GM18520 (cell line): ENCODE data around the gene TMEM143.
A peak's percentile ranks its signal among the peaks of the same experiment; 100 is the strongest.
"Not testable (repeated sequence)": the region's sequence is repeated elsewhere in the genome, so short reads cannot be mapped to it uniquely, and the experiment has no call there.

Experiments used
- ATAC-seq: cut with Tn5 transposase; IDR thresholded peaks from one replicate; pipeline ENCODE4 v1.9.1; 2021; ENCODE audit not compliant: unreplicated experiment

The TMEM143 gene

DNA sequence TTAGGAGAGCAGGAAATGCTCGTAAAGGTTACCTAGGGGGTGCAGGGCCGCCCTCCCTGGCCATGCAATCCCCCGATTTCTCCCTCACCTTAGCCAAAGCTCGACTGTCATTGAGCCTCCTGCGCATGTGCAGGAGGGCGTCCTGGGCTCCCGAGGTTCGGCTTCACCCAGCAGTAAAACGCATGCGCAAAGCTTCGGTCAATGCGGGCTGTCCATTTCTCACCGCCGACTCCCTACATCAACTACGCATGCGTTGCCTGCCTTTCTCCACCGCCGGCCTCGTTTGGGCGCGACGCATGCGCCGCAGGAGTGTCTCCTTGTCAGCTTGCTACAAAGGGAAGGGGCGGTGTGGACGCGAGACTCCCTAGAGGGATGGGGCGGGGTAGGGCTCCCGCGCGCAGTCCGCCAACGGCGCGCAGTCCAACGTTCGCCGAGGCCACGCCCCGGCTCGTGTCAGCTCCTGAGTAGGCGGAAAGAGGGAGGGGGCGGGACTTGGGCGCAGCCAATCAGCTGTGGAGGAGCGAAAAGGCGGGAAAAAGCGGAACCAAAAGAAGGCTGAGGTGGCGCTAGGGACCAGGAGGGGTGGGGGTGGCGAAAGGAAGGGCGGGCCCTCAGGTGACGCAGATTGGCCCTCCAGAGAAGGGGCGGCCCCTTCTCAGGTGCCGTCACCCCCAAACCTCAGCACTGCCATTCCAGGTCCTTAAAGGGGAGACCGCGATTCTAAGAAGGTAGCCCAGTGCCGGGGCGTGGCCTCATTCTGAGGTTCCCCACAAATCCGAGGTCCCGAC, at the start of gene TMEM143, which contains the start of gene SYNGR4:
TMEM143 (minus strand) TSS at position 131 of the 788 bp plus-strand sequence; CDS start at position 111, 20 bp downstream.
SYNGR4 (plus strand) TSS at position 558 of the 788 bp plus-strand sequence. CDS start 1,476 bp downstream, outside the sequence.
- peak; percentile 81 for ATAC-seq

- no peak for ATAC-seq
Measured at GRCh38 chr19:48405850-48406249, 42.1 kb upstream of the TMEM143 start.

GRCh38 chr19:48405010-48405659, 41.4 kb upstream of the TMEM143 start:
- no peak for ATAC-seq

GRCh38 chr19:48403606-48404005, 39.9 kb upstream of the TMEM143 start:
- no peak for ATAC-seq

GRCh38 chr19:48401287-48401686, 37.5 kb upstream of the TMEM143 start:
- no peak for ATAC-seq

- ATAC-seq, result no peak
Measured at GRCh38 chr19:48400018-48400742, 36.4 kb upstream of the TMEM143 start.

DNA sequence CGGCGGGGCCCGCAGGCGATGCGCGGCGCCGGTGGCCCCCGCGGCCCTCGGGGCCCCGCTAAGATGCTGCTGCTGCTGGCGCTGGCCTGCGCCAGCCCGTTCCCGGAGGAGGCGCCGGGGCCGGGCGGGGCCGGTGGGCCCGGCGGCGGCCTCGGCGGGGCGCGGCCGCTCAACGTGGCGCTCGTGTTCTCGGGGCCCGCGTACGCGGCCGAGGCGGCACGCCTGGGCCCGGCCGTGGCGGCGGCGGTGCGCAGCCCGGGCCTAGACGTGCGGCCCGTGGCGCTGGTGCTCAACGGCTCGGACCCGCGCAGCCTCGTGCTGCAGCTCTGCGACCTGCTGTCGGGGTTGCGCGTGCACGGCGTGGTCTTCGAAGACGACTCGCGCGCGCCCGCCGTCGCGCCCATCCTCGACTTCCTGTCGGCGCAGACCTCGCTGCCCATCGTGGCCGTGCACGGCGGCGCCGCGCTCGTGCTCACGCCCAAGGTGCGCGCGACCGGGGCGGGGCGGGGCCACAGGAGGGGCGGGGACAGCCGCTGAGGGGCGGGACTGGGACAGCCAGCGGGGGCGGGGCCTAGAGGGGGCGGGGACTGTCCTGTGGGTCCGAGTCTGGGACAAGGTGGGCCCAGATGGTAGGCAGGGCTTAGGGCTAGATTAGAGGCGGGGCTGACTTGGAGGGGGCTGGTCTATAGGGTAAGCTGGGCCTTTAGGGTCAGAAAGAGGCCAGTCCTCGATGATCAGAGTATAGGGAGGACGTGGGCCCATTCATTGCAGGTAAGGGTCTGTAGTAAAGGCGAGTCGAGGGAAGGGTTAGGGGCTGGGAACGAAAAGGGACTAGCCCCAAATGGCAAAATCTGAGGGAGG, 34.9 kb upstream of the TMEM143 start:
- ATAC-seq, result no peak

- no peak for ATAC-seq
Measured at GRCh38 chr19:48398102-48398374, 34.3 kb upstream of the TMEM143 start.

DNA sequence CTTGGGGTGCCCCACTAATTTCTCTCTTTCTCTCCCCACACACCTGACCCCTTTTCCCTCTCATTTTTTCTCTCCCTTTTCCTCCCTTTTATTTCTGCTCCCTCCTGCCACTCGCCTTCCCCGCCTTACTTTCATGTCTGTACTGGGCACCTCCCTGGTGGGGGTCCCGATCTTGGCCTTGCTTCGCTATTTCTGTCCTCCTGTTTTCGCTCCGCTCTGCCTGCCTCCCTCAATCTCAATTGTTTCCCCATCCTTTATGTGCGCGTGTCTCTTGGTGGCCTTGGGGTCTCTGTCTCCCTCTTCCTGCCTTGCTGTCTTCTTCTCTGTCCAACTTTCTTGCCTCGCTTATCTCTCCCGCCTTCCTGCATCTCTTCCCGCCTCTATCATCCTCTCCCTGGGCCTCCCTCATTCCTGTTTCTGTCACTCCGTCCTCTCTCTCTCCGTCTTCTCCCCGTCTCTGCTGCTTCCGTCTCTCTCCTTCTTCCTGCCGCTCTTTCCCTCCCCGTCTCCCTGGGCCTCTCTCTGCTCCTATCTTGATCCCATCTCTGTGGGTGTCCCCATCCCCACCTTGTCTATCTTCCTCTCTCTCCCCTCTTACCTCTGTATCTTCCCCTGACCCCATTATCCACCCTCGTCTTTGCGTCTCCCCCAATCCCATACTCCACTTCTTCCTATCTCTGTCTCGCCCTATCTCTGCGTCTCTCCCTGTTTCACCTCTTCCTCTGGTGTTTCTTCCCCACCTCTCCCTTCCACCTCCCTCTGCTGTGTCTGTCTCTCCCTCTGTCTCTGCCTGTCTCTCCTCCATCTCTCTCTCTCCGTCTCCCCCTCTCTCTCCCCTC, 33.7 kb upstream of the TMEM143 start:
- ATAC-seq, result no peak

- ATAC-seq, result no peak
Measured at GRCh38 chr19:48396824-48397176, 33.1 kb upstream of the TMEM143 start.

DNA sequence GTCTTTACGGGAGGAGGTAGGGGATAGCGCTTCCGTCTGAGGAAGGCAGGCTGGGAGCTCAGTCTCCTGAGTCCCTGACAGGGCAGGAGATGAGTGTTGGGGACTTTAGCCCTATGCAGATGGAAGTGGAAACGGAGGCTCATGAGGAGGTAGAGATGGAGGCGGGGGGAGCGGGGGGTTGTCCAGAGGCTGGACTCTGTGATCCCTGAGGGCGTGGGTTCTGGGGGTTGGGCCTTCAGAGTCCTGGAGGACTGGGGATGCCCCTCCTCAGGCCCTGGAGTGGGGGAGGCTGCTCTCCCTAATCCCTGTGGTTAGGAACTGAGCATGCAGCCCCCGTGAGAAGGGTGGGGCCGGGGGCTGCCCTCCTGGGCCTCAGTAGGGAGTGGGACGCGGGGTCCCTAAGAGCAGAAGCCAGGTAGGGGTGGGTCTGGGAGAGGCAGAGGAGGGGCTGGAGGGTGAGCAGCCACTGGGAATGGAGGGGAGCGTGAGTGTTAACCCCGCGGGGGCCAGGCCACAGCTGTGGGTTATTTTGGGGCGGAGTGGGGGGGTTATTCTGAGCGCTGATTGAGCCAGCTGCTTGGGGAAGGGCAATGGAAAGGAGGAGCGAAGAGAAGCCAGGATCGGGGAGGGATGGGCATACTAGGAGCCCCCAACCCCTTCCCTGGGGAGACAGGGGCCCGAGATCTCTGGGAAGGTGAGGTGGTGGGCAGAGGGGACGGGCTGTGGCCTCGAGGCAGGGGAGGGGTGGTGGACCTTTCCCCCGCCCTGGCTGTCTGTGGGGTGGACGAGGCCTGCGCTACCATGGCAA, 32.5 kb upstream of the TMEM143 start:
- no peak for ATAC-seq

- no peak for ATAC-seq
Measured at GRCh38 chr19:48395499-48395898, 31.8 kb upstream of the TMEM143 start.

DNA sequence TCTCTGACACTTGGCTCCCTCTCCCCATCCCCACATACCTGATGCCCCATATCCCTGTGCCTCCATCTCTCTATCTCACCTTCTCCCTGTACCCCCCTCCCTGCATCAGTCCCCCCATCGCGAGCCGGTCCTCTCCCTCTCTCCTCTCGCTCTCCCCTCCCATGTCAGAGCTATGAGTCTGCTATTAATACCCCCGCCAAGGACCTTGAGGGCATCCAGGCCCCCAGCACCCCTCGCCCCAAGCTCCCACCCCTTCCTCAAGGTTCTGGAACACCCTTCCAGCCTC, 31.4 kb upstream of the TMEM143 start:
- ATAC-seq, result no peak

- no peak for ATAC-seq
Measured at GRCh38 chr19:48394331-48395169, 30.8 kb upstream of the TMEM143 start.

DNA sequence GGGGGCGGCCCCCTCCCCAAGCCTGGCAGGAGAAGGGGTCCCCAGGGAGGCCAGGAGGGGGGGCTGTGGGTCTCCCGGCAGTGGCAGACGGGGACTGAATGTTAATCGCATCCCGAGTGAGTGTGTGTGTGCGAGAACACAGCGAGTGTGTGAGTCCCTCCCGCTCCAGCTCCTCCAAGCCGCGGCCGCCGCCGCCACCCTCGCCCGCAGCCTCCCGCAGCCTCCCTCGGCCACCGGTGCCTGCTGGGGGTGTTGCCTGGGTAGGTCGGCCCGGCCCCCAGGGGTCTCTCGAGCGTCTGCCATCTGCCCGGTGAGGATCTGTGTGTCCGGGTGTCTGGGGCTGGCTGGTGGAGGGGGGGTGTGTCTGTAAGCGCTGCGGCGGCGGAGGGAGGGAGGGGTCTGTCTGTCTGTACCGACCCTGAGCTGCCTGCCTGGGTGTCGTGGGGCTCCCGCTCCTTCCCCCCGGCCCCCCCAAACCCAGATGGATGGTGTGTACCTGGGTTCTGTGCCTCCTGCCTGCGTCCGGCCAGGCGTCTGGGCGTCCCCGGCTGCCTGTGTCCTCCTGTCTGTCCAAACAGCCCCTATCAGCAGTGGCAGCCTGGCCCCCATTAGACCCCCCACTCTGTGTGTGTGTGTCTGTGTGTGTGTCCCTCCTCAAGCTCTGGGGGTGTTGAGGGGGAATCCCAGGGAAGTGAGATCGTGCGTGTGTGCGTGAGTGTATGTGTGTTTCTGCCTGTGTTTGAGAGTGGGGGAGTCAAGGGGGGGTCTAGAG, 30.0 kb upstream of the TMEM143 start, which contains the start of gene GRIN2D:
GRIN2D (plus strand) TSS at position 110 of the 772 bp plus-strand sequence. CDS start 4,725 bp downstream, outside the sequence.
- no peak for ATAC-seq

DNA sequence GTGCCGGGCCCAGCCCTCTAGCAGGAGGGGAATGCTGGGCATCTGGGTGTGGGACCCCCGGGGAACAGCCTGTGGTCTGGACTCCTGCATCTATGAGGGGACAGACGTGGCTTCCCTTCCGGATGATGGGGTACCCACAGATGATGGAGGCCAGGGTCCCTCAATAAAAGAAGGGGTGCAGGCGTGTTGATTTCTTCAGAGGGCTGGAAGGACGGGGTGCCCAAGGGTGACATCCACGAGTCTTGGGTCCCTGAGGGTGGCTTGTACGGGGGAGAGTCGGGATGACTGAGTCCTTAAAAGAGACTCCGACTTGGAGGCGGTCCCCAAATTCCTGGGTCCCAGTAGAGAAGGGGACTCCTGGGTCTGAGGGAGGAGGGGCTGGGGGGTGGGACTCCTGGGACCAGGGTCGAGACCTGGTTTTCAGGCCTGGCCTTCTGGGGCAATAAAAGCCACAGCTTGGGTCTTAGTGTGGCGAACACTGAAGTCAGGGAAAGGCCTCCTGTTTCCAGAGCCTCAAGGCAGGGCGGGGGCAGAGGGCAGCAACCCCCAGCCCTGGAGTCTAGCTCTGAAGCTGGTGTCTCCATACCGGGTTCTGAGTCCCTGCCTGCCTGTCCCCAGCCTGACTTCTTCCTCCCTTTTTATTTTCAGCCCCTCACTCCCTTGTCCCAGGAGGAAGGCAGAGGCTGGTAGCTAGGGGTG, 29.3 kb upstream of the TMEM143 start:
- ATAC-seq, result no peak

- ATAC-seq, result not testable (repeated sequence)
Measured at GRCh38 chr19:48392006-48392344, 28.2 kb upstream of the TMEM143 start.
